Psoas muscle (tissue), 8 donors: ENCODE results near the gene ABCA3. TPM values are rescaled to one million over a fixed set of nuclear protein-coding genes. Genes with fewer than 3 reads are reported as not detected.

Experiments
- ATAC-seq, 4 donors: fragments of 200-7000 bp; cut with Tn5 transposase; one replicate each; pipeline ENCODE4 v1.9.1; 2020; ENCODE audit warnings: moderate library complexity in 3 of 4, mild to moderate bottlenecking in 2 of 4
- DNase-seq, 2 donors: peaks; one replicate each; pipeline ENCODE4 v3.0.0-alpha.2; 2020
- H3K27ac ChIP-seq: fragments of 200-600 bp; one replicate; pipeline ENCODE4 v1.8.0; 2022
- H3K27me3 ChIP-seq, 3 donors: fragments of 200-600 bp in 1 of 3; one replicate each; pipeline versions ENCODE4 v1.6.1 to v1.8.0; 2013 to 2022; ENCODE audit warnings: low read length in 2 of 3, mild to moderate bottlenecking in 2 of 3, moderate library complexity in 1 of 3; ENCODE audit not compliant: insufficient read depth in 3 of 3
- H3K36me3 ChIP-seq, 2 donors: fragments of 200-600 bp in 1 of 2; one replicate each; pipeline versions ENCODE4 v1.6.1 to v1.8.0; 2013 to 2022; ENCODE audit warnings: low read depth in 1 of 2, mild to moderate bottlenecking in 1 of 2, moderate library complexity in 1 of 2; ENCODE audit not compliant: insufficient read depth in 1 of 2
- H3K4me1 ChIP-seq: fragments of 200-600 bp; one replicate; pipeline ENCODE4 v1.8.0; 2022
- H3K4me3 ChIP-seq: fragments of 200-600 bp; one replicate; pipeline ENCODE4 v1.8.0; 2022; ENCODE audit warnings: mild to moderate bottlenecking
- H3K9me3 ChIP-seq: fragments of 200-600 bp; one replicate; pipeline ENCODE4 v1.8.0; 2022
- CTCF ChIP-seq: fragments of 200-600 bp; IDR thresholded peaks from one replicate; pipeline ENCODE4 v1.8.0; 2022; ENCODE audit warnings: antibody characterized with exemption
- WGBS, 3 donors: extraction: QIAGEN DNeasy Blood & Tissue Kit; methylation state at CpG; one replicate each; pipeline versions ENCODE4 v1.1.6 to v1.1.7; 2013; 5-methylcytosine and 5-hydroxymethylcytosine counted together
- intact Hi-C, 2 donors: fragments of 100-400 bp; cut with DNase I; formaldehyde crosslinking; loops; one replicate each; pipeline versions ENCODE4 v1.11.0 to v1.14.2; 2022
- polyA plus RNA-seq, 3 donors: library from polyadenylated mRNA; stranded (reverse); fragments of 200-250 nt; gene quantifications; one replicate each; pipeline ENCODE4 v1.2.3, GENCODE V29; 2013
- total RNA-seq, 4 donors: library from RNA; stranded (reverse); fragmentation: NEBNext Ultra II Directional in 2 of 4; extraction: Animal tissue kit (Norgen Biotek cat#: 25700) in 2 of 4; gene quantifications; one replicate each; pipeline versions ENCODE4 v1.2.1 to v1.2.4, GENCODE V29; 2021 to 2023
- donor health status: healthy with polysubstance abuse.
- donor health status: DM: no; HTN: no; CAD: no; lungs with moderate emphysema.
- donor health status: Bipolar disorder and iron deficiency.
- donor health status: healthy.
- donor health status: DM: yes; HTN: yes; CAD: no.
- donor health status: DM: no; HTN: no; CAD: no.
- donor health status: DM: no; HTN: no; CAD: no.
- donor health status: DM: yes; HTN: yes; CAD: no.

Gene ABCA3
- total and polyA plus RNA-seq, 7 donors: 2.2 to 9.4 (median 8.6) TPM

GRCh38 chr16:2229091-2229490 lies 111.4 kb downstream of the ABCA3 start:
- 80 to 82% (median 82%) methylated on average over 11 to 12 of the region's 12 CpGs for WGBS, 3 donors
- Histone ChIP-seq H3K36me3 (peaks cover 3 to 66% of the 10 kb centered on the region in 2 donors), H3K9me3 (no peaks in the 10 kb centered on the region), H3K4me3 (no peak overlapping the region), H3K4me1 (peaks cover 19% of the 10 kb centered on the region), H3K27me3 (no peaks in the 10 kb centered on the region), H3K27ac (no peak overlapping the region)
- intact Hi-C loops: no loop called here
- TF ChIP-seq CTCF: no peak
- ATAC-seq: no peak
- DNase-seq: no peak

GRCh38 chr16:2228161-2228824 lies 112.2 kb downstream of the ABCA3 start:
- H3K27ac ChIP-seq: no peak overlapping the region
- H3K9me3 ChIP-seq: no peaks in the 10 kb centered on the region
- ATAC-seq (no peak), DNase-seq (no peak)
- no peaks in the 10 kb centered on the region for H3K27me3 ChIP-seq
- WGBS, 3 donors: 88 to 91% (median 89%) methylated on average over 25 of the region's 25 CpGs
- intact Hi-C loops: no loop called here
- no peak for TF ChIP-seq CTCF
- no peak overlapping the region for H3K4me3 ChIP-seq
- peaks cover 3 to 58% of the 10 kb centered on the region in 2 donors for H3K36me3 ChIP-seq
- peaks cover 19% of the 10 kb centered on the region for H3K4me1 ChIP-seq

DNA sequence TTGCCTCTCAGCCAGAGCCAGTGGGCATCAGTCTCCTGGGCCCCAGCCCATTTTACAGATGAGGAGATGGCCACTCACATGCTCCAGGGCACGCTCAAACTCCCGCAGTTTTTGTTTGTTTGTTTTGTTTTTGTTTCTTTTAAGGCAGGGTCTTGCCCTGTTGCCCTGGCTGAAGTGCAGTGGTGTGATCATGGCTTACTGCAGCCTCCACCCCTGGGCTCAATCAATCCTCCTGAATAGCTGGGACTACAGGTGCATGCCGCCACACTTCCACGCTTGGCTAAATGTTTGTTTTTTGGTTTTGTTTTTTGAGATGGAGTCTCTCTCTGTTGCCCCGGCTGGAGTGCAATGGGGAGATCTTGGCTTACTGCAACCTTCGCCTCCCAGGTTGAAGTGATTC lies 113.6 kb downstream of the ABCA3 start:
- Histone ChIP-seq H3K4me3 (no peak overlapping the region), H3K36me3 (peaks cover 0 to 45% of the 10 kb centered on the region in 2 donors), H3K27ac (no peak overlapping the region), H3K9me3 (no peaks in the 10 kb centered on the region), H3K4me1 (peaks cover 19% of the 10 kb centered on the region), H3K27me3 (no peaks in the 10 kb centered on the region)
- DNase-seq (no peak), ATAC-seq (no peak)
- intact Hi-C loops: loop anchor here (2.0 kb wide), 1 partner anchor 20 kb away; no protein-coding TSS in a partner anchor
- TF ChIP-seq CTCF: no peak
- 90% methylated on average over 6 of the region's 6 CpGs for whole genome bisulfite sequencing, 3 donors

DNA sequence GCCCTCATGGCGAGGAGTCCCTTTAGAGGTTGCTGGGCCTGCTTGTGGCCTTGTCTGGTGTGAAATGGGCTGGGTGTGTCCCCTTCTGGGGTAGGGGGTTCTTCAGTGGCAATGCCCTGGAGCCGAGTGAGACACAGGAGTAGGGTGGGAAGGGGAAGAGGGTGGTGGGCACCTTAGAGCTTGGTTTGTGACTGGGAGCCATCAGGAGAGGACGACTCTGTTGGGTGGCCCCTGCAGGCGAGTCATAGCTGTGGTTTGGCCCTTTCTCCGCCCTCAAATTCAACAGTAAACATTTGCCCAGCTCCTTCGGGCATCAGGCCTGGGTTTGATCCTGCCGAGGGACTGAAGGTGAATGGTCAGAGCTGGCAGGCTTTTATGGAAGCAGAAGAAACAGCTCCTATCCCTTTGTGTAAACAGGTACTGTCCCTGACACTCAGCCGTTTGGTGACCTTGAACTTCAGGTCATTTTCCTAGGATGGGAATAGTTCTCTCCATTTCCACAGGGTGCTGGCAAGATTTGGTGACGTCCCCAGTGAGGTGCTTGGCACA lies 114.2 kb downstream of the ABCA3 start:
- Histone ChIP-seq H3K4me1 (peaks cover 19% of the 10 kb centered on the region), H3K36me3 (peaks cover 0 to 39% of the 10 kb centered on the region in 2 donors), H3K27me3 (no peaks in the 10 kb centered on the region), H3K9me3 (no peaks in the 10 kb centered on the region), H3K4me3 (no peak overlapping the region), H3K27ac (peak overlapping the region; percentile 30)
- intact Hi-C loops: loop anchor here (2.0 kb wide), 1 partner anchor 20 kb away; no protein-coding TSS in a partner anchor
- DNase-seq: no peak
- no peak for ATAC-seq
- 63 to 70% (median 64%) methylated on average over 9 of the region's 9 CpGs for WGBS, 3 donors
- TF ChIP-seq CTCF: no peak

Other genes with a start within 250 kb of the ABCA3 start
- gene PKD1, start 204.8 kb downstream of the ABCA3 start, total RNA-seq: 100 to 1,000 TPM in 1 of 4 donors, 10 to 100 TPM in 3; 59.1 to 123 (median 86.0) TPM
- gene PKD1, start 204.8 kb downstream of the ABCA3 start, polyA plus RNA-seq: 10 to 100 TPM; 33.9 to 93.3 (median 58.4) TPM
- gene RAB26, start 192.1 kb downstream of the ABCA3 start, total RNA-seq: 1 to 10 TPM in 1 of 4 donors, under 1 TPM in 3; 0.32 to 1.7 (median 0.83) TPM
- gene RAB26, start 192.1 kb downstream of the ABCA3 start, polyA plus RNA-seq: under 1 TPM; 0.17 to 0.31 (median 0.21) TPM
- 10 to 100 TPM; 15.6 to 47.5 (median 38.9) TPM for gene TRAF7, start 184.9 kb downstream of the ABCA3 start, total RNA-seq
- 10 to 100 TPM; 20.8 to 39.1 (median 27.3) TPM for gene TRAF7, start 184.9 kb downstream of the ABCA3 start, polyA plus RNA-seq
- 1 to 10 TPM in 1 of 4 donors, under 1 TPM in 3; 0.63 to 1.0 (median 0.76) TPM for gene CASKIN1, start 144.1 kb downstream of the ABCA3 start, total RNA-seq
- gene CASKIN1, start 144.1 kb downstream of the ABCA3 start, polyA plus RNA-seq: under 1 TPM; 0.32 to 0.45 (median 0.43) TPM
- gene MLST8, start 135.3 kb downstream of the ABCA3 start, total RNA-seq: 10 to 100 TPM; 18.8 to 35.0 (median 28.7) TPM
- 10 to 100 TPM; 58.1 to 60.5 (median 59.7) TPM for gene MLST8, start 135.3 kb downstream of the ABCA3 start, polyA plus RNA-seq
- gene BRICD5, start 129.9 kb downstream of the ABCA3 start, total RNA-seq: 1 to 10 TPM in 3 of 4 donors, under 1 TPM in 1; 0.86 to 5.3 (median 4.1) TPM
- 1 to 10 TPM; 1.4 to 3.1 (median 1.8) TPM for gene BRICD5, start 129.9 kb downstream of the ABCA3 start, polyA plus RNA-seq
- gene PGP, start 125.9 kb downstream of the ABCA3 start, total RNA-seq: 10 to 100 TPM; 27.2 to 35.9 (median 29.8) TPM
- gene PGP, start 125.9 kb downstream of the ABCA3 start, polyA plus RNA-seq: 10 to 100 TPM; 20.9 to 27.4 (median 24.0) TPM
- gene E4F1, start 117.1 kb downstream of the ABCA3 start, total RNA-seq: 10 to 100 TPM; 11.1 to 22.9 (median 12.8) TPM
- 10 to 100 TPM; 16.8 to 21.8 (median 19.1) TPM for gene E4F1, start 117.1 kb downstream of the ABCA3 start, polyA plus RNA-seq
- 1 to 10 TPM in 1 of 4 donors, under 1 TPM in 3; 0.28 to 1.2 (median 0.60) TPM for gene DNASE1L2, start 104.3 kb downstream of the ABCA3 start, total RNA-seq
- under 1 TPM; 0.17 to 0.35 (median 0.30) TPM for gene DNASE1L2, start 104.3 kb downstream of the ABCA3 start, polyA plus RNA-seq
- gene ECI1, start 89.1 kb downstream of the ABCA3 start, total RNA-seq: 100 to 1,000 TPM; 103 to 143 (median 126) TPM
- gene ECI1, start 89.1 kb downstream of the ABCA3 start, polyA plus RNA-seq: 100 to 1,000 TPM in 2 of 3 donors, 10 to 100 TPM in 1; 81.7 to 205 (median 183) TPM
- gene RNPS1, start 72.6 kb downstream of the ABCA3 start, total RNA-seq: 100 to 1,000 TPM; 165 to 251 (median 187) TPM
- 100 to 1,000 TPM; 193 to 441 (median 352) TPM for gene RNPS1, start 72.6 kb downstream of the ABCA3 start, polyA plus RNA-seq
- 1 to 10 TPM; 1.2 to 1.8 (median 1.7) TPM for gene CCNF, start 88.7 kb upstream of the ABCA3 start, total RNA-seq
- gene CCNF, start 88.7 kb upstream of the ABCA3 start, polyA plus RNA-seq: 1 to 10 TPM; 1.1 to 2.3 (median 1.7) TPM
- gene TEDC2, start 119.4 kb upstream of the ABCA3 start, total RNA-seq: 1 to 10 TPM in 1 of 4 donors, under 1 TPM in 3; 0.25 to 1.1 (median 0.47) TPM
- 1 to 10 TPM in 2 of 3 donors, under 1 TPM in 1; 0.34 to 3.0 (median 1.2) TPM for gene TEDC2, start 119.4 kb upstream of the ABCA3 start, polyA plus RNA-seq
- gene NTN3, start 130.6 kb upstream of the ABCA3 start, total RNA-seq: under 1 TPM in 3 of 4 donors, not detected in 1; 0.13 to 0.20 (median 0.14) TPM
- under 1 TPM in 1 of 3 donors, not detected in 2; 0.01 TPM for gene NTN3, start 130.6 kb upstream of the ABCA3 start, polyA plus RNA-seq
- 1 to 10 TPM; 6.0 to 8.9 (median 6.5) TPM for gene TBC1D24, start 134.4 kb upstream of the ABCA3 start, total RNA-seq
- 1 to 10 TPM; 3.2 to 5.4 (median 4.8) TPM for gene TBC1D24, start 134.4 kb upstream of the ABCA3 start, polyA plus RNA-seq
- gene ATP6V0C, start 173.2 kb upstream of the ABCA3 start, total RNA-seq: 100 to 1,000 TPM; 116 to 193 (median 182) TPM
- 100 to 1,000 TPM; 165 to 241 (median 174) TPM for gene ATP6V0C, start 173.2 kb upstream of the ABCA3 start, polyA plus RNA-seq
- gene AMDHD2, start 179.6 kb upstream of the ABCA3 start, total RNA-seq: 10 to 100 TPM in 1 of 4 donors, 1 to 10 TPM in 3; 5.7 to 12.4 (median 9.3) TPM
- gene AMDHD2, start 179.6 kb upstream of the ABCA3 start, polyA plus RNA-seq: 10 to 100 TPM in 2 of 3 donors, 1 to 10 TPM in 1; 5.4 to 12.6 (median 11.8) TPM
- under 1 TPM in 1 of 4 donors, not detected in 3; 0.22 TPM for gene CEMP1, start 190.7 kb upstream of the ABCA3 start, total RNA-seq
- gene CEMP1, start 190.7 kb upstream of the ABCA3 start, polyA plus RNA-seq: under 1 TPM; 0.16 to 0.32 (median 0.17) TPM
- 10 to 100 TPM; 29.7 to 44.5 (median 36.6) TPM for gene PDPK1, start 197.3 kb upstream of the ABCA3 start, total RNA-seq
- gene PDPK1, start 197.3 kb upstream of the ABCA3 start, polyA plus RNA-seq: 10 to 100 TPM; 12.9 to 32.6 (median 14.3) TPM